Cardiac fibroblast (primary cell): Measurements from ENCODE around the gene PARD3B.

ENCODE experiments used
- DNase-seq, 2 donors: peaks; one replicate each; pipeline versions ENCODE4 v3.0.0 to v3.0.0-alpha.2; 2010; ENCODE audit warnings: low read depth in 2 of 2
- H3K4me3 ChIP-seq, 2 donors: replicated peaks in 1 of 2; 1 replicate in 1 of 2; 2 replicates in 1 of 2; pipeline ENCODE4 v1.5.1; 2011; ENCODE audit warnings: low read depth in 2 of 2, low read length in 2 of 2, mild to moderate bottlenecking in 2 of 2, moderate library complexity in 1 of 2
- TF ChIP-seq, protein P1 (sequence below): IDR thresholded peaks from one replicate; pipeline ENCODE4 v1.5.1; 2011; ENCODE audit warnings: low read depth, mild to moderate bottlenecking, low read length, inconsistent platforms

PARD3B gene

GRCh38 chr2:205115511-205115910, 570.2 kb downstream of the PARD3B start:
- no peak overlapping the region for H3K4me3 ChIP-seq
- TF ChIP-seq, protein P1, sequence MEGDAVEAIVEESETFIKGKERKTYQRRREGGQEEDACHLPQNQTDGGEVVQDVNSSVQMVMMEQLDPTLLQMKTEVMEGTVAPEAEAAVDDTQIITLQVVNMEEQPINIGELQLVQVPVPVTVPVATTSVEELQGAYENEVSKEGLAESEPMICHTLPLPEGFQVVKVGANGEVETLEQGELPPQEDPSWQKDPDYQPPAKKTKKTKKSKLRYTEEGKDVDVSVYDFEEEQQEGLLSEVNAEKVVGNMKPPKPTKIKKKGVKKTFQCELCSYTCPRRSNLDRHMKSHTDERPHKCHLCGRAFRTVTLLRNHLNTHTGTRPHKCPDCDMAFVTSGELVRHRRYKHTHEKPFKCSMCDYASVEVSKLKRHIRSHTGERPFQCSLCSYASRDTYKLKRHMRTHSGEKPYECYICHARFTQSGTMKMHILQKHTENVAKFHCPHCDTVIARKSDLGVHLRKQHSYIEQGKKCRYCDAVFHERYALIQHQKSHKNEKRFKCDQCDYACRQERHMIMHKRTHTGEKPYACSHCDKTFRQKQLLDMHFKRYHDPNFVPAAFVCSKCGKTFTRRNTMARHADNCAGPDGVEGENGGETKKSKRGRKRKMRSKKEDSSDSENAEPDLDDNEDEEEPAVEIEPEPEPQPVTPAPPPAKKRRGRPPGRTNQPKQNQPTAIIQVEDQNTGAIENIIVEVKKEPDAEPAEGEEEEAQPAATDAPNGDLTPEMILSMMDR, result no peak

GRCh38 chr2:205117125-205117524, 571.9 kb downstream of the PARD3B start:
- TF ChIP-seq, protein P1, result no peak
- DNase-seq, result no peak
- no peak overlapping the region for H3K4me3 ChIP-seq

More at GRCh38 chr2:205115511-205115910, 570.2 kb downstream of the PARD3B start:
- DNase-seq, result no peak

DNA sequence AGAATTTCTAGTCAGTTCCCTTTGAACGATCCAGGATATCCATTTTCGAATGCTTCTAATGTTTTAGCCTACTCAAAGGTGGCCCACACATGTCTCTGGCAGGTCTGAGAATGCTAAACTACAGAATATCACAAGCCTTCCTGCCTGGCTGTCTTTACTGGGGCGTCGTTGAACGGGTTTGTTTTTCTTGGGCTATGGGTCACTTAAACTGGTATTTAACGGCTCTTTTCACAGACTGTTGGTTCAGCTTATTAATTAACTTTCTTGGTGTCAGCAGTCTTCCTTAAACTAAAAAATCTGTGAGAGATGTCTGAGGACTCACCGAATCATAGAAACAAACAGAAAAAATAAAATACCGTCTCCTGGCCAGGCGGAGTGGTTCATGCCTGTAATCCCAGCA, 573.9 kb downstream of the PARD3B start:
- TF ChIP-seq, protein P1, result no peak
- no peak overlapping the region for H3K4me3 ChIP-seq
- DNase-seq, result no peak

GRCh38 chr2:205128726-205129125, 583.5 kb downstream of the PARD3B start:
- no peak overlapping the region for H3K4me3 ChIP-seq
- TF ChIP-seq, protein P1, result no peak
- DNase-seq, result no peak

GRCh38 chr2:205129531-205129930, 584.3 kb downstream of the PARD3B start:
- H3K4me3 ChIP-seq, result no peak overlapping the region
- DNase-seq, result no peak
- TF ChIP-seq, protein P1, result no peak

- H3K4me3 ChIP-seq, result no peak overlapping the region
- DNase-seq, result no peak
- TF ChIP-seq, protein P1, result no peak
Observed at GRCh38 chr2:205130111-205130829, 585.0 kb downstream of the PARD3B start.

DNA sequence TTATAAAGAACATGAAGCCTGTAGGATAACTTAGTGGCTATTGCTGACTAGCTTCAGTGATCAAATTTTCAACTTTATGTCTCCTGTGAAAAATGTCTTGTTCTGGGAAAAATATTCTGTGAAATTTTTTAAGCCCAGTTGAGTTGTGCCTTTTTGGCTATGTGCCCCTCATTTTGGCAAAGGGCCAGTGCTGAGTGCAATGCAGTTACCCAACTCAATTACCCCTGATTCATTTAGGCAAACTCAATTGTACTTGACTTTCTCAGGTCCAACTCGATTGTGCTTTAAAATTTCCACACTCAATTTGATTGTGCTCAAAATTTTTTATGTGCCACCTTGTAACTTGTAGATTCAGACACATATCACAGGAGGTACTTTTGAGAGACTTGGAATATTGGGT, 588.3 kb downstream of the PARD3B start:
- no peak overlapping the region for H3K4me3 ChIP-seq

More for the DNA sequence above, 588.3 kb downstream of the PARD3B start:
- TF ChIP-seq, protein P1, result no peak
- DNase-seq, result peak; percentile 18 to 36
